ENCODE results near the gene LRRC8E.

DNA sequence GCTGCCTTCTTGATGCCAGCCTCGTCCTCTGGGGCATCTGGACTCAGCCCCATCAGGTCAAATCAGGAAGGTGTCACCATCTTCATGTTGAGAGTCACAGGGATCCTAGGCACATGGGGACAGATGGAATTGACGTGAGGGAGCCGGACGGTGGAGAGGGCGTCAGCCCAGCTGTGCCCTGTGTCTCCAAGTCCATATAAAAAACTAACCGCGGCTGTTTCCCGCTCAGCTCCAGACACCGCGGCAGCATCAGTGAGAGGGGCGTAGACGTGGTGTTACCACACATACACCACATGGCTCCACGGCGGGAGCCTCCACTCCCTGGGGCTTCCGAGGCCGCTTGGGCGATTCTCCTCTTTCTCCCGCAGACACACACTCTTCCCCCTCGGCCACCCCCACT, 8.5 kb upstream of the LRRC8E start:
- TF ChIP-seq, protein P1, sequence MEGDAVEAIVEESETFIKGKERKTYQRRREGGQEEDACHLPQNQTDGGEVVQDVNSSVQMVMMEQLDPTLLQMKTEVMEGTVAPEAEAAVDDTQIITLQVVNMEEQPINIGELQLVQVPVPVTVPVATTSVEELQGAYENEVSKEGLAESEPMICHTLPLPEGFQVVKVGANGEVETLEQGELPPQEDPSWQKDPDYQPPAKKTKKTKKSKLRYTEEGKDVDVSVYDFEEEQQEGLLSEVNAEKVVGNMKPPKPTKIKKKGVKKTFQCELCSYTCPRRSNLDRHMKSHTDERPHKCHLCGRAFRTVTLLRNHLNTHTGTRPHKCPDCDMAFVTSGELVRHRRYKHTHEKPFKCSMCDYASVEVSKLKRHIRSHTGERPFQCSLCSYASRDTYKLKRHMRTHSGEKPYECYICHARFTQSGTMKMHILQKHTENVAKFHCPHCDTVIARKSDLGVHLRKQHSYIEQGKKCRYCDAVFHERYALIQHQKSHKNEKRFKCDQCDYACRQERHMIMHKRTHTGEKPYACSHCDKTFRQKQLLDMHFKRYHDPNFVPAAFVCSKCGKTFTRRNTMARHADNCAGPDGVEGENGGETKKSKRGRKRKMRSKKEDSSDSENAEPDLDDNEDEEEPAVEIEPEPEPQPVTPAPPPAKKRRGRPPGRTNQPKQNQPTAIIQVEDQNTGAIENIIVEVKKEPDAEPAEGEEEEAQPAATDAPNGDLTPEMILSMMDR (IDR thresholded peaks at IDR 0.05; ENCODE audit: low read depth, low read length, missing input control), result no peak
- no peak for TF ChIP-seq TAF1 (conservative IDR thresholded peaks at IDR 0.05)
- TF ChIP-seq MAX (IDR thresholded peaks at IDR 0.05), result no peak
- no peak for TF ChIP-seq FOXA1 (IDR thresholded peaks at IDR 0.05)
- TF ChIP-seq RXRA (IDR thresholded peaks at IDR 0.05), result no peak
- no peak for TF ChIP-seq REST (IDR thresholded peaks at IDR 0.05)
- no peak for TF ChIP-seq ZBTB33 (IDR thresholded peaks at IDR 0.05)
- TF ChIP-seq NR2F2 (IDR thresholded peaks at IDR 0.05), result no peak
- TF ChIP-seq RAD21 (IDR thresholded peaks at IDR 0.05), result no peak
- no peak for TF ChIP-seq FOXA2 (IDR thresholded peaks at IDR 0.05)
- no peak for TF ChIP-seq HNF4G (IDR thresholded peaks at IDR 0.05)
- TF ChIP-seq JUND (IDR thresholded peaks at IDR 0.05), result no peak
- no peak for TF ChIP-seq YY1 (IDR thresholded peaks at IDR 0.05)
